BE2C (cell line): ENCODE measurements around the gene GALNS.
"Not testable (repeated sequence)": the region's sequence is repeated elsewhere in the genome, so short reads cannot be mapped to it uniquely, and the experiment has no call there.

Experiments
- DNase-seq: peaks from one replicate; pipeline ENCODE4 v3.0.0-alpha.2; 2020
- H3K27me3 ChIP-seq: fragments of 250-450 bp; sonication (Bioruptor Pico); 2 replicates; pipeline ENCODE4 v1.5.1; 2020; ENCODE audit warnings: mild to moderate bottlenecking
- H3K36me3 ChIP-seq: fragments of 250-450 bp; sonication (Bioruptor Pico); 2 replicates; pipeline ENCODE4 v1.5.1; 2020; ENCODE audit warnings: mild to moderate bottlenecking
- H3K4me1 ChIP-seq: fragments of 250-450 bp; sonication (Bioruptor Pico); 2 replicates; pipeline ENCODE4 v1.5.1; 2020
- H3K4me3 ChIP-seq: 2 replicates; pipeline ENCODE4 v1.5.1; 2011; ENCODE audit warnings: low read depth, low read length
- H3K9me3 ChIP-seq: fragments of 250-450 bp; sonication (Bioruptor Pico); 2 replicates; pipeline ENCODE4 v1.5.1; 2020
- CTCF ChIP-seq: IDR thresholded peaks from 2 replicates; pipeline ENCODE4 v1.5.1; 2012; ENCODE audit warnings: mild to moderate bottlenecking, low read depth, low read length

GALNS gene

DNA sequence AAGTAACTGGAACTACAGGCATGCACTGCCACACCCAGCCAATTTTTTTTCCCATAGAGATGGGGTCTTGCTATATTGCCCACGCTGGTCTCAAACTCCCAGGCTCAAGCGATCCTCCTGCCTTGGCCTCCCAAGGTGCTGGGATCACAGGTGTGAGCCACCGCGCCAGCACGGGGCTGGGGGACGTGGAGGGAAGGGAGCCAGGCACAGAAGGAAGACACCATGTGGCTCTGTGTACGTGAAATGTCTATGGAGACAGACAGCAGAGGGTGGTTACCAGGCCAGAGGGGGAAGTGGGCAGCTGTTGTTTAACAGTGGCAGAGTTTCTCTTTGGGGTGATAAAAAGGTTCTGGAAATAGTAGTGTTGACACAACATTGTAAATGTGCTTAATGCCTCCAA lies 67.2 kb downstream of the GALNS start:
- no peak for TF ChIP-seq CTCF
- Histone ChIP-seq H3K27me3 (peaks cover 28% of the 10 kb centered on the region), H3K36me3 (no peaks in the 10 kb centered on the region), H3K4me1 (no peaks in the 10 kb centered on the region), H3K4me3 (no peak overlapping the region), H3K9me3 (no peaks in the 10 kb centered on the region)
- DNase-seq = no peak

DNA sequence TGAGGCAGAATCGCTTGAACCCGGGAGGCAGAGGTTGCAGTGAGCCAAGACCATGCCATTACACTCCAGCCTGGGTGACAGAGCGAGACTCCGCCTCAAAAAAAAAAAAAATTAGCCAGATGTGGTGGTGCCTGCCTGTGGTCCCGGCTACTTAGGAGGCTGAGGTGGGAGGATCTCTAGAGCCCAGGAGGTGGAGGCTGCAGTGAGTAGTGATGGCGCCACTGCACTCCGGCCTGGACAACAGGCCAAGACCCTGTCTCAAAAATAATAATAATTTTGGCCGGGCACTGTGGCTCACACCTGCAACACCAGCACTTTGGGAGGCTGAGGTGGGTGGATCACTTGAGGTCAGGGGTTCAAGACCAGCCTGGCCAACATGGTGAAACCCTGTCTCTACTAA lies 68.0 kb downstream of the GALNS start:
- H3K9me3 ChIP-seq, DNase-seq, H3K4me1 ChIP-seq, H3K36me3 ChIP-seq, H3K4me3 ChIP-seq: not testable (repeated sequence)
- peaks cover 37% of the 10 kb centered on the region for H3K27me3 ChIP-seq

DNA sequence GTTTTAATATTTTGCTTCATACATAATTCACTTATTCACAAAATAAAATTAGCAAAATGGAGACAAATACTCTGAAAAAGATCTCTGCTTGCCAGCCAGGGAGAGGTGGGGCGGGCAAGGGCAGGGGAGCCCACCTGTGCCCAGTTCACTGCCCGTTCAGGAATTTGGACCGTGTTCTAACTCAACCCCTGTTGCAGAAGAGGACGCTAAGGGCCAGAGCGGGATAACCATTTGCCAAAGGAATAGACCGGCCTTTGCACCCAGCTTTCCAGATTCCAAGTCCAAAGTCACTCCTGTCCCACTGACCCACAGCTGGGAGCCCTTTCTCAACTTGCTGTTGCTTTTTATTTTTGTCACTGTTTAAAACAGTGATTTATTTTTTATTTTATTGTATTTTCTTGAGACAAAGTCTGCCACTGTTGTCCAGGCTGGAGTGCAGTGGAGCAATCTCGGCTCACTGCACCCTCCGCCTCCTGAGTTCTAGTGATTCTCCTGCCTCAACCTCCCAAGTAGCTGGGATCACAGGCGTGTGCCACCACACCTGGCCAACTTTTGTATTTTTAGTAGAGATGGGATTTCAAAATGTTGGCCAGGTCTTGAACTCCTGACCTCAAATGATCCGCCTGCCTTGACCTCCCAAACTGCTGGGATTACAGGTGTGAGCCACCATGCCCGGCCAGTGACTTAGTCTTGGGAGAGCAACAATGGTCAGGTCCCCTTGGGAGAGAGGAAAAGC lies 69.0 kb downstream of the GALNS start:
- DNase-seq = no peak
- Histone ChIP-seq H3K4me1 (no peaks in the 10 kb centered on the region), H3K4me3 (no peak overlapping the region), H3K9me3 (no peaks in the 10 kb centered on the region), H3K27me3 (peaks cover 39% of the 10 kb centered on the region), H3K36me3 (no peaks in the 10 kb centered on the region)
- no peak for TF ChIP-seq CTCF

DNA sequence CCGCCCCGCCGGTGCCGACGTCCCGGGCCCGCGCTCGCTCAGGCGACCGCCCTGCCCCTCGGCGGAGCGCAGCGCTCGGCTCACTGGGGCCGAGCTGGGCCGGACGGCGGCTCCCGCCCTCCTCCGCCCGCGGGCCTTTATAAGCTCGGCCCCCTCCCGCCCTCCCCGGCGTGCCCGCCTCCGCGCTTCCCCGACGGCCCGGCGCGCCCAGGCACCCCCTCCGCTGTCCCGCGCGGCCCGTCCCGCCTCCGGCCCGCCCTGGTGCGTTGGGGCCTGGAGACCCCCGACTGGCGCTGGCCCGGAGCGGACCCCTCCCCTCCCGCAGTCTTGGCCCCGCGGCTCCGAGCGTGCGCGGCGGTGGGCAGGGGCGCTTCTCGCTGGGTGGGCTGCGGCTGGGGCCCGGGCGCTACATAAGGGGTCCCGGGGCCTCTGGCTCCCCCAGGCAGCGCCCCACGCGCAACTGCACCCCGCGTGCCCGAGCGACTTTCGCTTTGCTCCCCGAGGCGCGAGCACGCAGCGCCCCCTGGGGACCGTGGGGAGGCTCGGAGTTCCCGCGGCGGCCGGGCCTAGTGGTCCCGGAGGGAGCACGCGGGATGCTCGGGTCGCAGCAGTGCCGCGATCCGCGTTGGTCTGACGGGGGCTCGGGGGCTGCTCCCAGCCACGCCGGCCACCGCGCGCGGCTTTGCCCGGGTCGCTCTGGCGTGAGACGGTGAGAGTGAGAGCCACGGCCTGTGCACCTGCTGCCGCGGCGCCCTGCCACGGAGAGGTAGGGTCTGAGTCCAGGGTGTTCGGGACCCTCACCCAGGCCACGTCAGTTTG lies 71.4 kb downstream of the GALNS start, which contains the start of gene PIEZO1:
TSS of gene PIEZO1 (minus strand) at position 115 of the 819 bp plus-strand sequence. CDS start 256 bp downstream, outside the sequence.
- DNase-seq = peak; percentile 75
- Histone ChIP-seq H3K27me3 (peaks cover 40% of the 10 kb centered on the region), H3K4me3 (peak within 1 kb of the TSS; percentile 50), H3K4me1 (no peaks in the 10 kb centered on the region), H3K9me3 (no peaks in the 10 kb centered on the region), H3K36me3 (no peaks in the 10 kb centered on the region)
- peak; percentile 62 for TF ChIP-seq CTCF

- no peak overlapping the region for H3K4me3 ChIP-seq
- peaks cover 36% of the 10 kb centered on the region for H3K27me3 ChIP-seq
- H3K4me1 ChIP-seq = no peaks in the 10 kb centered on the region
Observed at GRCh38 chr16:88784856-88785105, 72.0 kb downstream of the GALNS start.

More at GRCh38 chr16:88784856-88785105, 72.0 kb downstream of the GALNS start:
- no peak for DNase-seq
- TF ChIP-seq CTCF = no peak
- Histone ChIP-seq H3K9me3 (no peaks in the 10 kb centered on the region), H3K36me3 (no peaks in the 10 kb centered on the region)
